ENCODE data around the gene RAET1G.
"Not testable (repeated sequence)": the region's sequence is repeated elsewhere in the genome, so short reads cannot be mapped to it uniquely, and the experiment has no call there.

GRCh38 chr6:149966319-149966718, 43.4 kb upstream of the RAET1G start:
- TF ChIP-seq CHD2 (IDR thresholded peaks at IDR 0.05; ENCODE audit: low read length, partially characterized antibody) = not testable (repeated sequence)
- TF ChIP-seq, protein P1, sequence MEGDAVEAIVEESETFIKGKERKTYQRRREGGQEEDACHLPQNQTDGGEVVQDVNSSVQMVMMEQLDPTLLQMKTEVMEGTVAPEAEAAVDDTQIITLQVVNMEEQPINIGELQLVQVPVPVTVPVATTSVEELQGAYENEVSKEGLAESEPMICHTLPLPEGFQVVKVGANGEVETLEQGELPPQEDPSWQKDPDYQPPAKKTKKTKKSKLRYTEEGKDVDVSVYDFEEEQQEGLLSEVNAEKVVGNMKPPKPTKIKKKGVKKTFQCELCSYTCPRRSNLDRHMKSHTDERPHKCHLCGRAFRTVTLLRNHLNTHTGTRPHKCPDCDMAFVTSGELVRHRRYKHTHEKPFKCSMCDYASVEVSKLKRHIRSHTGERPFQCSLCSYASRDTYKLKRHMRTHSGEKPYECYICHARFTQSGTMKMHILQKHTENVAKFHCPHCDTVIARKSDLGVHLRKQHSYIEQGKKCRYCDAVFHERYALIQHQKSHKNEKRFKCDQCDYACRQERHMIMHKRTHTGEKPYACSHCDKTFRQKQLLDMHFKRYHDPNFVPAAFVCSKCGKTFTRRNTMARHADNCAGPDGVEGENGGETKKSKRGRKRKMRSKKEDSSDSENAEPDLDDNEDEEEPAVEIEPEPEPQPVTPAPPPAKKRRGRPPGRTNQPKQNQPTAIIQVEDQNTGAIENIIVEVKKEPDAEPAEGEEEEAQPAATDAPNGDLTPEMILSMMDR (IDR thresholded peaks at IDR 0.05) = not testable (repeated sequence)
